DND-41 (cell line): ENCODE results near the gene CALR.

ENCODE experiments used
- EZH2 ChIP-seq: IDR thresholded peaks from 3 replicates; pipeline ENCODE4 v1.6.1; 2012; ENCODE audit warnings: borderline replicate concordance, low read depth, mild to moderate bottlenecking, moderate library complexity, low read length, inconsistent platforms; ENCODE audit not compliant: severe bottlenecking
- TF ChIP-seq, protein P1 (sequence below): IDR thresholded peaks from 2 replicates; pipeline ENCODE4 v1.5.1; 2012; ENCODE audit warnings: borderline replicate concordance, low read length, moderate library complexity, mild to moderate bottlenecking; ENCODE audit not compliant: poor library complexity, severe bottlenecking; ENCODE audit errors: extremely low read depth

DNA sequence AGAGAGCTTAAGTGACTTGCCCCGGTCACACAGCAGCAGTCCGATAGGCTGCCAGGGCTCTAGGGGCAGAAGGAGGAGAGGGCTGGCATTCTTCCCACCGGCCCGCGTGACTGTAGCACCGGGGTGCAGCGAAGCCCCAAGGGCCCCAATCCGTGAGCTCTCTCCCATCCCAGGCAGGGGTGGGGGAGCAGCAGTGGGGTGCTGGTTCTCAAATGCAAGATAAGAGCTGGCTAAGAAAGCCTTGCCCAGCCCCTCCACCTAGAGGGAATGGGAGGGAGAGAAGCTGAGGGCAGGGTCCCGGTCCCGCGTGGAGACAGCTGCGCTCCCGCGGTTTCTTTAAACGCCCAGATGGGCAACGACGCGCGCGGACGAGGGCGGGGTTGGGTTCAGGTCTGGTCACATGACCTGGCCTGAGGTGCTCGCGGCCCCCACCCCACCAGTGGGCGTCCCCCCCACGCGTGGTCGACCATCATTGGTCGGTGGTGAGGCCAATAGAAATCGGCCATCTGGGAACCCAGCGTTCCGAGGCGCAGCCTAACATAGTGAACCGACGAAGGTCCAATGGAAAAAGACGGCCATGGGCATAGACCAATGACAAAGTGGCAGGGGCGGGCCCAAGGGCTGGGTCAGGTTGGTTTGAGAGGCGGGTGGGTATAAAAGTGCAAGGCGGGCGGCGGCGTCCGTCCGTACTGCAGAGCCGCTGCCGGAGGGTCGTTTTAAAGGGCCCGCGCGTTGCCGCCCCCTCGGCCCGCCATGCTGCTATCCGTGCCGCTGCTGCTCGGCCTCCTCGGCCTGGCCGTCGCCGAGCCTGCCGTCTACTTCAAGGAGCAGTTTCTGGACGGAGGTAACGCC lies at the start of gene CALR:
- TF ChIP-seq, protein P1, sequence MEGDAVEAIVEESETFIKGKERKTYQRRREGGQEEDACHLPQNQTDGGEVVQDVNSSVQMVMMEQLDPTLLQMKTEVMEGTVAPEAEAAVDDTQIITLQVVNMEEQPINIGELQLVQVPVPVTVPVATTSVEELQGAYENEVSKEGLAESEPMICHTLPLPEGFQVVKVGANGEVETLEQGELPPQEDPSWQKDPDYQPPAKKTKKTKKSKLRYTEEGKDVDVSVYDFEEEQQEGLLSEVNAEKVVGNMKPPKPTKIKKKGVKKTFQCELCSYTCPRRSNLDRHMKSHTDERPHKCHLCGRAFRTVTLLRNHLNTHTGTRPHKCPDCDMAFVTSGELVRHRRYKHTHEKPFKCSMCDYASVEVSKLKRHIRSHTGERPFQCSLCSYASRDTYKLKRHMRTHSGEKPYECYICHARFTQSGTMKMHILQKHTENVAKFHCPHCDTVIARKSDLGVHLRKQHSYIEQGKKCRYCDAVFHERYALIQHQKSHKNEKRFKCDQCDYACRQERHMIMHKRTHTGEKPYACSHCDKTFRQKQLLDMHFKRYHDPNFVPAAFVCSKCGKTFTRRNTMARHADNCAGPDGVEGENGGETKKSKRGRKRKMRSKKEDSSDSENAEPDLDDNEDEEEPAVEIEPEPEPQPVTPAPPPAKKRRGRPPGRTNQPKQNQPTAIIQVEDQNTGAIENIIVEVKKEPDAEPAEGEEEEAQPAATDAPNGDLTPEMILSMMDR, result no peak
- TF ChIP-seq EZH2, result no peak
